GM10847 (cell line): ENCODE results near the gene TPST2.

Source experiments
- POLR2A ChIP-seq: IDR thresholded peaks from 2 replicates; pipeline ENCODE4 v1.6.1; 2011; ENCODE audit not compliant: insufficient read length; ENCODE audit errors: extremely low read depth

The TPST2 gene

DNA sequence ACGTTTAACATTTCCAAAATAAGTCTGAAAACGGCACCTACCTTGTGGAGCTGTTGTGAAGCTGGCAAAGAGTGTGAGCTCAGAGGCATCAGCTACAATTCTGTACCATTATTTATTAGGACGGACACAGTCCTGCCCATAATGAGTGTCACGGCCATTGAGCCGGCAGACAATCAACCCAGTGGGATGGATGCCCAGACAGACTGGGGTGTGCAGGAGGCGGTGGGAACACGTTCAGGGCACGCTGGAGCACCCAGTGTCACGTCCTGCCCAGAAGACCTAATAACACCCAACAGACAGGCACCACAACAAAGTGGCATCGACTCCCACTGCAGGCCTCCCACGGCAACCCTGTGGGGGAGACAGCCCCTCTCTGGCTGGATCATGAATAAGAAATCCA lies 34.5 kb downstream of the TPST2 start:
- no peak for TF ChIP-seq POLR2A

- no peak for TF ChIP-seq POLR2A
Observed at GRCh38 chr22:26554956-26555355, 35.0 kb downstream of the TPST2 start.

- no peak for TF ChIP-seq POLR2A
Observed at GRCh38 chr22:26553056-26553752, 36.7 kb downstream of the TPST2 start.

GRCh38 chr22:26552466-26552865 lies 37.5 kb downstream of the TPST2 start:
- TF ChIP-seq POLR2A: no peak

GRCh38 chr22:26551568-26551967 lies 38.4 kb downstream of the TPST2 start:
- TF ChIP-seq POLR2A: no peak

- TF ChIP-seq POLR2A: no peak
Observed at GRCh38 chr22:26550498-26551033, 39.4 kb downstream of the TPST2 start.

- no peak for TF ChIP-seq POLR2A
Observed at GRCh38 chr22:26549902-26550497, 39.9 kb downstream of the TPST2 start.

DNA sequence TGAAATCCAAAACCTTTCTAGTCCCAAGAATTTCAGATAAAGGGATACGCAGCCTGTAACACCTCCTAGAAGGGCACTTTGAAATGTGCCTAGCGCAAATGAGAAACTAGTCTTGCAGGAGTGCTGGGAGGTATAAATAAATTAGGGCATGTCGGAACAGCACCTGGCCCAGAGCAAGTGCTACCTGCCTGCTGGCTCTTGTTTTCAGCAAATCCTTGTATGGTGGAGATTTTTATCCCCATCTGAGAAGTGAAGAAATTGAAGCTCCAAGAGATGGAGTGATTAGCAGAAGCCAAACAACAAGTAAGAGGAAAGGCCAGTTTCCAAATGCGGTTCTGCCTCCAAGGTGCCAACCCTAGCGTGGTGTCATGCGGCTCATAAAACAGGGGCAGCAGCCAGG lies 40.9 kb downstream of the TPST2 start:
- TF ChIP-seq POLR2A: no peak

DNA sequence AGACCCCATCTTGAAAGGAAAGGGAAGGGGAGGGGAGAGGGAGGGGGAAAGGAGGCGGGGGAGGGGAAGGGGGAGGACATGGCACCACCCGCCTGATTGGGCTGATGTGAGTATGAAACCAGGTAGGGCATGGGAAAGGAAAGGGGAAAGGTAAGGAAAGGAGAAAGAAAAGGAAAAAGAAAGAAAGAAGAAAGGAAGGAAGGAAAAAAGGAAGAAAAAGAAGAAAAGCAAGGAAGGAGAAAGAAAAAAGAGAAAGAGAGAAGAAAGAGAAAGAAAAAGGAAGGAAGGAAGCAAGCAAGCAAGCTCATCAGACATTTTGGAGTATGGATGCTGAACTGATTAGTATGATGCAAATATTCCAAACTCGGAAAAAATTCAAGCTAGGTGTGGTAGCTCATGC lies 41.6 kb downstream of the TPST2 start:
- no peak for TF ChIP-seq POLR2A

- no peak for TF ChIP-seq POLR2A
Observed at GRCh38 chr22:26547837-26548236, 42.1 kb downstream of the TPST2 start.

DNA sequence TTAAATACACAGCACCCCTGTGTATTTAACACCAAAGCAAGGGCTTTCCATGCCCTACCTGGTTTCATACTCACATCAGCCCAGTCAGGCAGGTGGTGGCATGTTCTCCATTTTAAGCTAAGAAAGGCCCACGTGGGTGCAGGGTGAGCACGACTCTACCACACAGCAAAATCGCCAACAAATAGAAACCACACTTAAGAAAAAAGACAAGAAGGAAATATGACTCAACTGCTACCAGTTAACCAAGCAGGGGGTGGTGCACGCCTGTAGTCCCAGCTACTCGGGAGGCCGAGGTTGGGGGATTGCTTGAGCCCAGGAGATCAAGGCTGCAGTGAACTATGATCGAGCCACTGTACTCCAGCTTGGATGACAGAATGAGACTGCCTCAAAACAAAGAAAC lies 42.5 kb downstream of the TPST2 start:
- no peak for TF ChIP-seq POLR2A

DNA sequence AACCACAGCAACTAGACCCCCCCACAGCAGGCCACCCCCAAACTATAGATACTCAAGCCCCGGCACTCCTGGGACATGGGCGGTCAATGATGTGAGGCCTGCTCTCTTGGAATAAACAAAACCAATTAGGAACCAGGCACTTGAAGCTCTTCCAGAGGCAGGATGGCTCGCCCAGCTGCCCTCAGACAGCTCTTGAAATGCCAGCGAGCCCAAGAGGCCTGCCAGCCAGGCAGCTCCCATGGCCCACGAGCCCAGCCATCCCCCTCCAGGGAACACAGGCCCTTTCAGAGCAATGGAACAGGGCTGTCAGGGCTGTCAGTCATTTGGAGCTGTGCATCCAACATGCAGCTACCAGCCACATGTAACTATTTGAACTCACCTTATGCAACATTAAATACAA lies 43.6 kb downstream of the TPST2 start:
- TF ChIP-seq POLR2A: no peak

- no peak for TF ChIP-seq POLR2A
Observed at GRCh38 chr22:26545827-26546226, 44.1 kb downstream of the TPST2 start.

- no peak for TF ChIP-seq POLR2A
Observed at GRCh38 chr22:26545385-26545784, 44.5 kb downstream of the TPST2 start.

DNA sequence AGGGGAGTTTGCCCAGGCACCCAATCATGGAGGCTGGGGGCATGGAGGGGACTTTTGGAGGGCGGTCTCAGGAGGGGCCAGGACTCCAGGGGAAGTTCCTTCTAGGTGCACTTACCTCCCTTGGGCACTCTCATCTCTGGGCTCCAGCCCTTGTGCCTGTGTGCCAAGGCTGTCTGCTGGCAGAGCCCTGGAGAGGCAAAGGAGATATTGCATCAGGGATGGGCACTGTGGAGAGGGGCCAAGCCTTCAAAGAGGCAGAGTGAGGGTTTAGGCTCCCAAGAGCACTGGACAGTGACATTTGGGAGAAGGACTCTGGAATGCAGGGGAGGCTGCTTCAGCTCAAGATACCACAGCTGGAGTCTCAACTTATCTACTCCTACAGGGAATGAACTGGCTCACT lies 45.4 kb downstream of the TPST2 start:
- no peak for TF ChIP-seq POLR2A

DNA sequence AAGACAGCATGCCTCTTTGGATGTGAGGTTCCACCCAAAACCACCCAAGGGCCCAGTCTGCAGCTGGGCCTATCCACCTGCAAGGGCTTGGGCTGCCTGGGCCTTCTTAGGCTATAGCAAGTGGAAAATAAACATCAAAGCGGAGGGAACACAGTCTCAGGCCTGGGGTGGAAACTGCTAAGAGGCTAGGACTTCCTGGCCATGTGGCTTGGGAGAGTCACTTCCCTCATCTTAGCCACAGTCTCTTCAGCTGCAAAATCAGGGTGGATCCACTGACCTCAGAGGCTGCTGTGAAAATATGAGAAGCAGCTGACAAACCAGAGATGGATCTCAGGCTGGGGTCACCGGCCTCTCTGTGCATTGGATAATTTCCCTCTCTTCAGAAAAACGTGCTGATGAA lies 47.1 kb downstream of the TPST2 start:
- no peak for TF ChIP-seq POLR2A
